OCI-LY1 (cell line): Measurements from ENCODE around the gene HMGB1.
"Not testable (repeated sequence)": the region's sequence is repeated elsewhere in the genome, so short reads cannot be mapped to it uniquely, and the experiment has no call there.

ENCODE experiments used
- H2AFZ ChIP-seq: fragments of 200-600 bp; sonication (generic), shearing (Covaris generic); 2 replicates; pipeline ENCODE4 v1.6.0; 2014; ENCODE audit warnings: antibody characterized with exemption, mild to moderate bottlenecking, low read length
- H3F3A ChIP-seq: fragments of 200-600 bp; sonication (generic), shearing (Covaris generic); 2 replicates; pipeline ENCODE4 v1.6.0; 2014; ENCODE audit warnings: mild to moderate bottlenecking, antibody characterized with exemption, low read length, moderate library complexity; ENCODE audit not compliant: insufficient read depth
- H3K27ac ChIP-seq: fragments of 200-600 bp; sonication (generic); 2 replicates; pipeline ENCODE4 v1.5.1; 2014; ENCODE audit warnings: low read length, mixed run types, mild to moderate bottlenecking, low read depth; ENCODE audit not compliant: poor library complexity, severe bottlenecking
- H3K27me3 ChIP-seq: fragments of 200-600 bp; sonication (generic); 2 replicates; pipeline ENCODE4 v1.6.0; 2014; ENCODE audit warnings: antibody characterized with exemption, mild to moderate bottlenecking, low read length, moderate library complexity; ENCODE audit not compliant: insufficient read depth
- H3K36me3 ChIP-seq: fragments of 200-600 bp; sonication (generic); 2 replicates; pipeline ENCODE4 v1.6.1; 2014; ENCODE audit warnings: mild to moderate bottlenecking, antibody characterized with exemption, low read length, moderate library complexity, mixed read lengths; ENCODE audit not compliant: insufficient read depth
- H3K4me1 ChIP-seq: fragments of 200-600 bp; sonication (generic); 2 replicates; pipeline ENCODE4 v1.5.1; 2014; ENCODE audit warnings: mild to moderate bottlenecking, low read length, moderate library complexity; ENCODE audit not compliant: insufficient read depth, severe bottlenecking
- H3K4me2 ChIP-seq: fragments of 200-600 bp; sonication (generic), shearing (Covaris generic); 2 replicates; pipeline ENCODE4 v1.6.1; 2014; ENCODE audit warnings: low read length
- H3K4me3 ChIP-seq: fragments of 200-600 bp; sonication (generic); 2 replicates; pipeline ENCODE4 v1.5.1; 2014; ENCODE audit warnings: low read length, low read depth, mild to moderate bottlenecking, mixed read lengths; ENCODE audit not compliant: poor library complexity, severe bottlenecking
- H3K79me2 ChIP-seq: fragments of 200-600 bp; shearing (Covaris generic); 2 replicates; pipeline ENCODE4 v1.6.1; 2016; ENCODE audit warnings: mixed run types, low read length, mixed read lengths; ENCODE audit not compliant: insufficient read depth
- H3K9ac ChIP-seq: fragments of 200-600 bp; sonication (generic), shearing (Covaris generic); 2 replicates; pipeline ENCODE4 v1.6.1; 2014; ENCODE audit warnings: mild to moderate bottlenecking, low read length, mixed read lengths
- H3K9me2 ChIP-seq: fragments of 200-600 bp; sonication (generic), shearing (Covaris generic); 2 replicates; pipeline ENCODE4 v1.6.1; 2014; ENCODE audit warnings: low read depth, mild to moderate bottlenecking, low read length, mixed read lengths
- H3K9me3 ChIP-seq: fragments of 200-600 bp; shearing (Covaris generic); 2 replicates; pipeline ENCODE4 v1.6.1; 2014; ENCODE audit warnings: low read length, mixed read lengths
- H4K20me1 ChIP-seq: fragments of 200-600 bp; sonication (generic), shearing (Covaris generic); 2 replicates; pipeline ENCODE4 v1.6.0; 2016; ENCODE audit warnings: mild to moderate bottlenecking, low read length; ENCODE audit not compliant: insufficient read depth
- EZH2 ChIP-seq: fragments of 200-600 bp; sonication (generic), shearing (Covaris generic); IDR thresholded peaks from 2 replicates; pipeline ENCODE4 v1.8.0; 2017; ENCODE audit warnings: borderline replicate concordance, mixed run types, mild to moderate bottlenecking, antibody characterized with exemption, low read length, moderate library complexity, mixed read lengths
- TF ChIP-seq, protein P1 (sequence below): fragments of 200-600 bp; sonication (generic), shearing (Covaris generic); IDR thresholded peaks from 2 replicates; pipeline ENCODE4 v1.5.1; 2017; ENCODE audit warnings: mild to moderate bottlenecking, antibody characterized with exemption, low read length, moderate library complexity, mixed read lengths

HMGB1 gene

DNA sequence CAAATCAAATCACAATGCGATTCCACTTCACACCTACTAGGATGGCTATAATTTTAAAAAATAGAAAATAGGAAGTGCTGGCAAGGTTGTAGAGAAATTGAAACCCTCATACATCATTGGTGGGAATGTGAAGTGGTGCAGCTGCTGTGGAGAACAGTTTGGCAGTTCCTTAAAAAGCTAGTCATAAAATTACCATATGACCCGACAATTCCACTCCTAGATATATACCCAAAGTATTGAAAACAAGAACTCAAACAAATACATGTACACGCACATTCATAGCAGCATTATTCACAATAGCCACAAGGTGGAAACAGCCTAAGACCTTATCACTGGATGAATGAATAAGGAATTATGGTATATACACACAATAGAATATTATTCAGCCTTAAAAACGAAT is 12.0 kb downstream of the HMGB1 start:
- no peak for TF ChIP-seq EZH2
- TF ChIP-seq, protein P1, sequence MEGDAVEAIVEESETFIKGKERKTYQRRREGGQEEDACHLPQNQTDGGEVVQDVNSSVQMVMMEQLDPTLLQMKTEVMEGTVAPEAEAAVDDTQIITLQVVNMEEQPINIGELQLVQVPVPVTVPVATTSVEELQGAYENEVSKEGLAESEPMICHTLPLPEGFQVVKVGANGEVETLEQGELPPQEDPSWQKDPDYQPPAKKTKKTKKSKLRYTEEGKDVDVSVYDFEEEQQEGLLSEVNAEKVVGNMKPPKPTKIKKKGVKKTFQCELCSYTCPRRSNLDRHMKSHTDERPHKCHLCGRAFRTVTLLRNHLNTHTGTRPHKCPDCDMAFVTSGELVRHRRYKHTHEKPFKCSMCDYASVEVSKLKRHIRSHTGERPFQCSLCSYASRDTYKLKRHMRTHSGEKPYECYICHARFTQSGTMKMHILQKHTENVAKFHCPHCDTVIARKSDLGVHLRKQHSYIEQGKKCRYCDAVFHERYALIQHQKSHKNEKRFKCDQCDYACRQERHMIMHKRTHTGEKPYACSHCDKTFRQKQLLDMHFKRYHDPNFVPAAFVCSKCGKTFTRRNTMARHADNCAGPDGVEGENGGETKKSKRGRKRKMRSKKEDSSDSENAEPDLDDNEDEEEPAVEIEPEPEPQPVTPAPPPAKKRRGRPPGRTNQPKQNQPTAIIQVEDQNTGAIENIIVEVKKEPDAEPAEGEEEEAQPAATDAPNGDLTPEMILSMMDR: peak; percentile 45
- peak overlapping the region; percentile 26 for H3K27ac ChIP-seq
- H3K4me3 ChIP-seq: no peak overlapping the region
- H2AFZ ChIP-seq: no peak overlapping the region
- H3K79me2 ChIP-seq: no peaks in the 10 kb centered on the region
- H3K4me2 ChIP-seq: peak overlapping the region; percentile 25; the same call in 1 of the 2 replicates
- no peak overlapping the region for H3K9ac ChIP-seq
- no peaks in the 10 kb centered on the region for H4K20me1 ChIP-seq
- H3K9me2 ChIP-seq: no peaks in the 10 kb centered on the region
- peaks cover 64% of the 10 kb centered on the region for H3K4me1 ChIP-seq
- no peaks in the 10 kb centered on the region for H3K9me3 ChIP-seq
- H3K36me3 ChIP-seq: peaks cover 33% of the 10 kb centered on the region
- H3K27me3 ChIP-seq: no peaks in the 10 kb centered on the region
- peaks cover 27% of the 10 kb centered on the region for H3F3A ChIP-seq

DNA sequence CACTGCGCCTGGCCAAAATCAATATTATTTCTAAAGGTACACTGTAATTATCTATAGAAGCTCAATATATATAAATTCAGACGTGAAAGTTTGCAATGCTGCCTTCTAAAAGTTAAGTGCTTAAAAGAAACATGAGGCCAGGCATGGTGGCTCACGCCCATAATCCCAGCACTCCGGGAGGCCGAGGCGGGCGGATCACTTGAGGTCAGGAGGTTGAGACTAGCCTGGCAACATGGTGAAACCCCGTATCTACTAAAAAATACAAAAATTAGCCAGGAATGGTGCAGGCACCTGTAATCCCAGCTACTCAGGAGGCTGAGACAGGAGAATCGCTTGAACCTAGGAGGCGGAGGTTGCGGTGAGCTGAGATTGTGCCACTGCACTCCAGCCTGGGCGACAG is 14.3 kb downstream of the HMGB1 start:
- peaks cover 35% of the 10 kb centered on the region for H3K36me3 ChIP-seq
- H3K4me2 ChIP-seq, H3K4me3 ChIP-seq, H2AFZ ChIP-seq, H3K9me3 ChIP-seq, H4K20me1 ChIP-seq, H3K9me2 ChIP-seq, H3K9ac ChIP-seq, H3K27me3 ChIP-seq: not testable (repeated sequence)
- peaks cover 63% of the 10 kb centered on the region for H3K4me1 ChIP-seq
- peak overlapping the region; percentile 37 for H3K27ac ChIP-seq
- peaks cover 12% of the 10 kb centered on the region for H3K79me2 ChIP-seq
- peaks cover 18% of the 10 kb centered on the region for H3F3A ChIP-seq

DNA sequence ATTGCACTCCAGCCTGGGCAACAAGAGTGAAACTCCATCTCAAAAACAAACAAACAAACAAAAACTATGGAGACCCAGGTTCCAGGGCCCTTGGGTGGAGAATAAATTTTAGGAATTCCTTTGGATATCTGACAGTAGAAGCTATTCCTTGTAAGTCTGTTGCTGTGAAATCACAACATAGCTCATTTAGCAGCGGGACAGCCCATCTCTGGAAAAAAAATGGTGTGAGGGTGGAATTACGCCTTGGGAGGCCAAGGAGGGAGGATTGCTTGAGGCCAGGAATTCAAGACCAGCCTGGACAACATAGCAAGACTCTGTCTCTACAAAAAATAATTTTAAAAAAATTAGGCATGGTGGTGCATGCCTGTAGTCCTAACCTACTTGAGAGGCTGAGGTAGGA is 15.7 kb downstream of the HMGB1 start:
- Histone ChIP-seq H3K27ac (no peak overlapping the region), H3K27me3 (no peaks in the 10 kb centered on the region), H3K79me2 (peaks cover 20% of the 10 kb centered on the region), H3K4me1 (peaks cover 60% of the 10 kb centered on the region), H3K9me3 (no peaks in the 10 kb centered on the region), H3K9me2 (no peaks in the 10 kb centered on the region), H3K36me3 (peaks cover 35% of the 10 kb centered on the region), H3F3A (peaks cover 7% of the 10 kb centered on the region), H3K4me3 (no peak overlapping the region), H3K9ac (no peak overlapping the region), H3K4me2 (no peak overlapping the region), H4K20me1 (no peaks in the 10 kb centered on the region), H2AFZ (no peak overlapping the region)
- TF ChIP-seq, protein P1: no peak
- no peak for TF ChIP-seq EZH2

DNA sequence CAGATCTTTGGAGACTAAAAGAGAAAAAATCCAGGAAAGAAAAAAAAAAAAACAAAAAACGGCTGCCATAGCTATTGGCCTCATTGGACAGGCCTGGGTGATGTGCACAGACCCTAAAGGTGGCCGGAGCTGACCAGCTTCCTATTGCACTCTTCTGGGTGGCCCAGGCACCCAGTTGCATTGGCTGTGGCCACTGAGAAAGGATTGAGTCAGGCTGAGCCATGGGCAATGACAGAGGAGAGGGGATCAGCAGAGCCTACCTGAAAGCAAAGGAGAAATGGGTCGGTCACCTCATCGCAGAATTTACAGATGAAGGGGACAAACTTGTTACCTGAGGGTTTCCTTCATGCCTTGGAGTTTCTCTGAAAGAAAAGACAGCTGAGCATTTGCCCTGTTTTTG is 17.3 kb downstream of the HMGB1 start:
- Histone ChIP-seq H3F3A (peaks cover 14% of the 10 kb centered on the region), H3K9me3 (no peaks in the 10 kb centered on the region), H3K79me2 (peaks cover 20% of the 10 kb centered on the region), H3K4me2 (peak overlapping the region; percentile 77; the same call in 1 of the 2 replicates), H3K9me2 (no peaks in the 10 kb centered on the region), H3K27me3 (no peaks in the 10 kb centered on the region), H3K27ac (peak overlapping the region; percentile 98), H3K4me3 (peak overlapping the region; percentile 72), H2AFZ (no peak overlapping the region), H3K36me3 (peaks cover 35% of the 10 kb centered on the region), H4K20me1 (no peaks in the 10 kb centered on the region), H3K9ac (no peak overlapping the region; the same call in 1 of the 2 replicates), H3K4me1 (peaks cover 63% of the 10 kb centered on the region)
- TF ChIP-seq EZH2: no peak
- TF ChIP-seq, protein P1: no peak
